Esophagus mucosa (tissue), 1 donor: ENCODE results near the gene SARS2. TPM values are rescaled to one million over a fixed set of nuclear protein-coding genes. Genes with fewer than 3 reads are reported as not detected.

ENCODE experiments used
- total RNA-seq: library from RNA; stranded (reverse); gene quantifications from one replicate; pipeline ENCODE4 v1.2.4, GENCODE V29; 2023
- donor health status: DM: yes; HTN: yes; CAD: no.

The SARS2 gene
- total RNA-seq, 1 donor from 2014 or later = 24.1 TPM

Other genes with a start within 250 kb of the SARS2 start
- 2.2 TPM for gene CAPN12, start 186.3 kb downstream of the SARS2 start, total RNA-seq
- 684 TPM for gene LGALS7, start 157.2 kb downstream of the SARS2 start, total RNA-seq
- gene LGALS7B, start 141.6 kb downstream of the SARS2 start, total RNA-seq = 886 TPM
- 0.40 TPM for gene LGALS4, start 117.8 kb downstream of the SARS2 start, total RNA-seq
- 182 TPM for gene ECH1, start 99.0 kb downstream of the SARS2 start, total RNA-seq
- gene HNRNPL, start 80.8 kb downstream of the SARS2 start, total RNA-seq = 236 TPM
- gene RINL, start 52.5 kb downstream of the SARS2 start, total RNA-seq = 7.6 TPM
- gene SIRT2, start 31.1 kb downstream of the SARS2 start, total RNA-seq = 40.3 TPM
- 21.4 TPM for gene NFKBIB, start 30.8 kb downstream of the SARS2 start, total RNA-seq
- 1.4 TPM for gene CCER2, start 18.6 kb downstream of the SARS2 start, total RNA-seq
- 60.4 TPM for gene MRPS12, start 181 bp upstream of the SARS2 start, total RNA-seq
- 4.7 TPM for gene FBXO17, start 45.0 kb upstream of the SARS2 start, total RNA-seq
- gene FBXO27, start 101.8 kb upstream of the SARS2 start, total RNA-seq = 41.9 TPM
- 0.32 TPM for gene ACP7, start 153.6 kb upstream of the SARS2 start, total RNA-seq
- 40.8 TPM for gene PAK4, start 195.0 kb upstream of the SARS2 start, total RNA-seq